ENCODE data around the gene SLC26A9.
"Not testable (repeated sequence)": the region's sequence is repeated elsewhere in the genome, so short reads cannot be mapped to it uniquely, and the experiment has no call there.

The SLC26A9 gene

DNA sequence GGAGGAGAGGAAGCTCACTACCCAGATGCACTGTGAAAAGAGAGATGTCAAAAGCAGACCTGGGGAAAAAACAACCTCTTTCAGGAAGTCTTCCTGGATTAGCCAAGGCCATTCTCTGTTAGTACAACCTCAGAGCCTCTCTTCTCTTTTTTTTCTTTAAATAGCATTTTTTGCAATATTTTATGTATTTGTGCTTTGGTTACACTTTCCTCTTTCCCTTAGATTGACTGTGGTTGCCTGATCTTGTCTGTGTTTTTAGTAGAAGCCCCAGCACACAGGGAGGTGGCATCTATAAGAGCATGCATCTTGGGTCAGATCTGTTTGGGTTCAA, 18.8 kb downstream of the SLC26A9 start:
- no peak for DNase-seq (ENCODE audit: low read depth)

DNA sequence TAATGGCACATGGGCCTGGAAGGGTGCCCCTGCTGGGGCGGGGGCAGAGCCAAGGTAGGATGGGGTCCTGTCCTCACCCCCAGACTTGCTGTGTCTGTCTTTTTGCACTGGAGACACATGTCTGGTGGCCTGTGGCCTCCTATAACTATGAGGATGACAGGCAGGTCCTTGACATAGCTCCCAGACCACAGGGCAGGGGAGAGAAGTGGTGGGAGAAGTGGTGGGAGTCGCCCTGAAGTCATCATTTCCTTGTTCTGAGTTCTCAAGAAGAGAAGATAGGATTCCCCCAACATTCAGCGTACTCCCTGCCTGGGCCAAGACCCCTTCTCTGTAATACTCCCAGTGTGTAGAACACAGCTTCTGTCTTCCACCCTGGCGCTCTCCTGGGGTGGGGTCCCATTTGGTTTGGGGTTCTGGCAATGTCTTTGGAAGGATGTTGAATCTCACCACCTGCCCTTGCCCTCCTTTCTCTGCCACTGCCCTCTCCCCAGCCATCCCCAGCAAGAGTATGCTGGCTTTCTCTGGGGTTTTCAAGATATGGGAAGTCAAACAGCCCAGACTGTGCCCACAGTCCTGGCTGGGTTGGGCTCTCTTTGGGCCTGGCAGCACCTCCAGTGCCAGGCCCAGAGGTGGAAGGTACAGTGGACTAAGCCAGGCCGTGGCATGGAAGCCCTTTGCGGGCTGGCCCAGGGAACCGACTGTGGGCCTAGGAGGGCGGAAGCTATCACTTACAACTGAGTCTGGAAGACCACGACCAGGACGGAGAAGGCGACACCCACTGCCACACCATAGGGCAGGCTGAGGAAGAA, 19.4 kb downstream of the SLC26A9 start:
- DNase-seq (ENCODE audit: low read depth) = no peak

DNA sequence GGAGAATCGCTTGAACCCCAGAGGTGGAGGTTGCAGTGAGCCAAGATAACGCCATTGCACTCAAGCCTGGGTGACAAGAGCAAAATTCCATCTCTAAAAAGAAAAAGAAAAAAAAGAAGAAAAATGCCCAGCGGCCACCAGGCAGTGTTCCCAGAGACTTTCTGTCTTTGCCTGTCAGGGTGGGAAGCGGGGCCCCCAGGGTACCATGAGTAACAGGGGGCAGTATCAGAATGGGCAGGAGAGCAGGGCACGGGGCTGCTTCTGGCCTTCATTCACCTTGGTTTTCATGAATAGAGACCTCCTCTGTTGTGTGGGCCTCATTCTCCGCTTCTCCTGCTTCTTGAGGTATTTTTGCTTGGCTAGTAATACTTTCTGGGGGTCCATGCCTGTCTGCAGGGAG, 20.4 kb downstream of the SLC26A9 start:
- DNase-seq (ENCODE audit: low read depth) = no peak

DNA sequence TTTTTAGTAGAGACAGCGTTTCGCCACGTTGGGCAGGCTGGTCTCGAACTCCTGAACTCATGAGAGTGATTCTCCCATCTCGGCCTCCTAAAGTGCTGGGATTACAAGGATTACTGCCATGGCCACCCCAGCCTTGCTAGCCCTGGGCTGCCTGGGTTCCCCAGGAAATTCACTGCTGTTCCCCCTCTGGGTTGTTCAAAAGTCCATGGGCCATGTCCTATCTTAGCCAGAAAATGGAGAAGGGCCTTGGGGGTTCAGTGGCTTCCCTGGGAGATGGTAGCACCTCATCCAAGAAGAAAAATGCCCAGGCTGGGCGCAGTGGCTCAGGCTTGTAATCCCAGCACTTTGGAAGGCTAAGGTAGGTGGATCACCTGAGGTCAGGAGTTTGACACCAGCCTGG, 20.9 kb downstream of the SLC26A9 start:
- DNase-seq (ENCODE audit: low read depth) = no peak

DNA sequence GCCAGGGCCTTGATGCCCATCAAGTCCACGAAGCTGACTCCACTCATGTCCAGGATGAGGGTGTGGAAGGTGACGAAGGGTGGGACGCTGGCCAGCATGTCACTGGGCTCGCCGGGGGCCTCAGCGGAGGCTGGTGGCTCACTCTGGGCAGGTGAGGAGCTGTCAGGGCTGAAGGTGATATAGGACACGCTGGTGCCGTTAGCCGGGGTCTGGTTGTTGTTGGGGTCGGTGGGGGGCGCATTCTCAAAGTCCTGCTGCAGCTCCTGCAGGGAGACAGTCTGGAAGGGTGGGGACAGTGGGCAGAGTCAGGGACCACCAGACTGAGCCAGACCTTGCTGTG, 21.7 kb downstream of the SLC26A9 start:
- DNase-seq (ENCODE audit: low read depth) = no peak

DNA sequence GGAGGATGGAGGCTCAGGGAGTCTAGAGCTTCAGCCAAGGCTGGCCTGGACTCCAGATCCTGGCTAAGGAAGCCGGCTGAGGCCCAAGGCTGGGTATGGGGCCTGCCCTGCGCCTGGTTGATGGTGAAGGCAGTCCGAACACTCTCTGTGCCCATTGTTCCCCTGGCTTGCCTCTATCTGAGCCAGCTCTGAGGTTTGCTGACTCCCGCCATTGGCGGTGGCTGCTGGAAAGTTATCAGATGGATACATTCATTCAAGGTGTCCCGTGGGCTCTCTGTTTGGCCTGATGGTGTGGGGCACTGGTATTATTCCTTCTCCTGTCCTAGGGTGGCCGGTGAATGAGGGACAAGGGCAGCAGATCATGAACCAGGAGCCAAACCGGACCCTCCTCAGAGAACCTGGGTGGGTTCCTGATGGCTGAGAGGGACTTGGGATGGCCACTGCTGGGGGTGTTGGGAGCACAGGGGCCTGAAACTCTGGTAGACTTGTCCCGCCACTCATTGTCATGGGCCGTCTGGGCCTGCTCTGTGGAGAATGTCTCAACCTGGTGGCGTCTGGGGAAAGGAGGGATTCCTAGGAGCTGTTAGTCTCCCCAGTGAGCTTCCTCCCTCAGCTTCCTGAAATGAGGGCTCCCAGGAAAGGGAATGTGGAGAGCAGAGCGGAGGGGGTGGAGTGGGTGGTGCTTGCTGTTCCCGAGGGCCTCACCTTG, 22.2 kb downstream of the SLC26A9 start:
- no peak for DNase-seq (ENCODE audit: low read depth)

DNA sequence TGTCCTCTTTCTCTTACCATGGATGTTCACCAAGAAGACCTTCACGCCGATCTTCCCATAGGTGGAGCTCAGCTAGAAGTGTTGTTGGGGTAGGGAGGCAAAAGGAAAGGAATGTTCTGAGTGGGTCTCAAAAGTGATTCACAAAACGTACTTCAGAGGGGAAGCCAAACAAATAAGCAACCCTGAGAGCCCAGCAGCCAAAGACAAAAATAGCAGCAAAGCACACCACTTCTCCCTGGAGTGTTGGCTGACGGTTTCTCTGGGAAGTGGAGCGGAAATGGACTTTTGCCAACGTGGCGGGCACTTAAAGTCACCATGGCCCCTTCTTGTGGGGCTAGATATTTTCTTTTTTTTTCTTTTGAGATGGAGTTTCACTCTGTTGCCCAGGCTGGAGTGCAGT, 23.1 kb downstream of the SLC26A9 start:
- no peak for DNase-seq (ENCODE audit: low read depth)

DNA sequence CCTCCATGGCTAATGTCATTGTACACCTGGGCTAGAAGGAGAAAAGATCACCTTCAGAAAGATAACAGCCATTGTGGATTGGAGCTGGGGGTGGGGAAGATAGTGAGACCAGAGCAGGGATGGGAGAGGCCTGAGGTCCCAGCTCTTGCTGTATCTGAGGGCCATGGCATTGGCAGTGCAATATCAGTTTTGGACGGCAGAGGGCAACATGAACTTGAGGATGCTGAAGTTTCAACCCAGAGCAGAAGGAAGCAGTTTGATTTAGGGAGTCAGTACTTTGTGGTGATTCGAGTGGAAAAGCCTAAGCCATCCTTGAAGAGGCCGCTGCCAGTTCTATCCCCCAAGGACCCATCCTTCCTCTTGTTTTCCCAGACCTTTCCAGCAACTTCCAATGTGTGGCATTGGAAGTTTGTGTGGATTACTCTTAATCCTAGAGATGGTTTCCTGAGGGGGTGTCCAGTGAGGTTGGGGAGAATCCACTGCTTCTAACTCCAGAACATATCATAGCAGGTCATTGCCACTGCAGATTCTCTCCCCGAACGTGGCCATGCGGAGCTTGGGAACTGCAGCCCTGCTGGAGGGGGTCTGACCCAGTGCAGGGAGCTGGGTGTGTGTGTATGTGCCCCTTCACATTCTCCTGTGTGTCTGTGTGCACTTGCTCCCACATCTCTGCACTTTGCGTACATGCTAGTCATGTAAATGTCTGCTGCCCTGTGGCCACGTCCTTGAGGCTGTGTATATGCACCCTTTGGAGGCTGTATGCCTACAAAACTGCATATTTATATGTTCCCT, 24.1 kb downstream of the SLC26A9 start:
- peak; percentile 72 for DNase-seq (ENCODE audit: low read depth)

DNA sequence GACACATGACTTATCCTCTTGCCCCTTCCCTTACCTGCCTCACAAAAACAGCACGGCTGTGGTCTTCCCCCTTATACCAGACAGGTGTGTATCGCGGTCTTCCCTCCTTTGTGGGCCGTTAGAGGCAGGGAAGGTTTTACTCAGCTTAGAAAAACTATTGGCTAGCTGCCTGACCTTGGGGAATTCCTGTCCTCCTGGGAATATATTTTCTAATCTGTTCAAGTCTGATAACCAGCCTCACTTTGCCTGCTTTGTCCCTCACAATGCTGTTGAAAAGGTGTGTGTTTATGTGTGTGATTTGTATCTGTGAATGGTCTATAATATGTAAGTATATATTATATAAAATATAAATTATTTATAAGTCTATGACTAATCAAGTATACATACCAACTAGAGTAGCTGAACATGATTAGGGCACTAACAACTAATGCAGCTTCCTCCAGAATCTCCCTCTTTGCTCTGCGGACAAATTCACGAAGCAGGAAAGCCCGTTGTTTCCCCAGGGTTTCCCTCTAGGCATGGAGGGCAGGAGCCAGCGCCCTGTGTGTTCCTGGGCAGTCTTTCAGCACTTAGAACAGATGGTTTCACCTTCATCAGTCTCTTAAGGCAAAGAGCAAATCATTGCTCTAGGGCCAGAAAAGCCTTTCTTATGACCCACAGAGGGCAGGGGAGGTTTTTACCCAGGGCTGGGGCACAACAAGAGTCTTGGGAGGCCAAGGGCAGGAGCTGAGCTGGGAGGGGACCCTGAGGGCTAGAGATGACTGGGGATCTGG, 25.6 kb downstream of the SLC26A9 start:
- DNase-seq (ENCODE audit: low read depth) = no peak

DNA sequence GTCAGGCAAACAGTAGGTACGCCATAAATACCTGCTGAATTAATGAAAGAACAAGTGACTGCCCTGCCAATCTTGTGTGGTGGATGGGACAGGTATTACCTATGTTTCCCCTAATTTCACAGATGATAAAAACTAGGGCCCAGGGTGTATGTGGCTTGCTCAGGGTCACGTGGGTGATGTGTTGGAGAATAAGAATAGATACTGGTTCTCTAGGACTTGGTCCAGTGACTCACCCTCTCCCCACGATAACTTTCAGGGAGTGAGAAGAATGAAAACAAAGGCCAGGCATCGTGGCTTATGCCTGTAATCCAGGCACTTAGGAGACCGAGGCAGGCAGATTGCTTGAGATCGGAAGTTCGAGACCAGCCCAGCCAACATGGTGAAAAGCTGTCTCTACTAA, 26.7 kb downstream of the SLC26A9 start:
- no peak for DNase-seq (ENCODE audit: low read depth)

DNA sequence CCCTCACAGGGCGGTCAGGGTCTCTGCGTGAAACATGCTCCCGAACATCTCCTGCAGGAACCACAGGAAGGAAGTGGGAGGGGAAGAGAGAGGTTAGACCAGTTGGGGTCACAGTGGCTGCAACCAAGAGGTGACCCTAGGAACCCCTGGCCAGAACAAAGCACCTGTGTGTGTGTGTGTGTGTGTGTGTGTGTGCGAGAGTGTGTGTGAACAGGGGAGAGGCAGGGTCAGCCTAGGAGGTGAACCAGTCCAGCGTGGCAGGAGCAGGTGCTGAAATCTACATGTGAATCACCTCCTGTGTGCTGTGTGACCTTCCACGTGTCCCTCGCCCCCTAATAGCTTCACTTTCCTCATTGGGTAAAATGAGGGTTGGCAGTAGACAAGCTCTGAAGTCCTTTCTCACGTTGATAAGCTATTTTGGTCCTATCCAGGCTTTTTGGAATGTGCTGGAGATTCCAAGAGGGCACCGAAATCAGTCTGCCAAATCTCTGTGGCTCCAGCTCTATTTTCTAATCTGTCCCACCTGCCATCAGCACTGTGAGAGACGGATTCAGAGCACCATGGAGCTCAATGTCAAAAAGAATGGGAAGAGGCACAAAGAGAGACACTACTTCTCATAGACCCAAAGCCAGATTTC, 27.8 kb downstream of the SLC26A9 start:
- DNase-seq (ENCODE audit: low read depth) = no peak

DNA sequence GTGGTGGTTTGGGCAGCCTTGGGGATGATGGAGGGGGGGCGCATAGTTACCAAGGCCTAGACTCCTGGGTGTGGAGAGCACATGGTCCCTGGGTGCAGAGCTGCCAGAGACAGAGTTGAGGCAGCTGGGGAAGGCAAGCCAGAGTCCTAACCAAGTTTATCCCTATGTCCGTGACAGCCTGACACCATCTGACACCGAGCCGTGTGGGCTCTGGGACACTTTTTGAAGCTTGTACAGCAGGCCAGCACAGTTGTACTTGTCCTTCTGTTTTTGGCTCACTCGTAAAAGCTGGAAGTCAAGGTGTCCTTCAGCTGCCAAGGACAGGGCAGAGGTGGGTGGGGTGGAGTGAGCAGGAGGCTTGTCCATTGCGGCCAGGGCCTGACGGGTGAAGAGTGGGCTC, 28.5 kb downstream of the SLC26A9 start:
- DNase-seq (ENCODE audit: low read depth) = no peak

DNA sequence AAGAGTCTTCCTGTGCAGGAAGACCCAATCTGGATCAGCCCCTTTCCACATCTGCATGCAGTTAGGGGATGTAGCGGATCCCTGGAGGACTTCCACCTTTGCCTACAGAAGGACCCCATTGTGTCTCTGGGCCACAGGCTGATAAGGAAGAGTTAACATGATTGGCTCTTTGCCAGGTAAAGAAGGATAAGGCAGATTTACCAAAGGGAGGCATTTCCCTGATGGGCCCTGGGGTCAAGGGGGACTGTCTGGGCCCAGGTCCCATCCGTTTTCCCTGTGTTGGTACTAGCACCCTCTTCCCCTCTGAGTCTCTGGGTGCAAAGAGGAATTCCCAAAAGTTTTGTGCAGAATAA, 29.1 kb downstream of the SLC26A9 start:
- DNase-seq (ENCODE audit: low read depth) = no peak

DNA sequence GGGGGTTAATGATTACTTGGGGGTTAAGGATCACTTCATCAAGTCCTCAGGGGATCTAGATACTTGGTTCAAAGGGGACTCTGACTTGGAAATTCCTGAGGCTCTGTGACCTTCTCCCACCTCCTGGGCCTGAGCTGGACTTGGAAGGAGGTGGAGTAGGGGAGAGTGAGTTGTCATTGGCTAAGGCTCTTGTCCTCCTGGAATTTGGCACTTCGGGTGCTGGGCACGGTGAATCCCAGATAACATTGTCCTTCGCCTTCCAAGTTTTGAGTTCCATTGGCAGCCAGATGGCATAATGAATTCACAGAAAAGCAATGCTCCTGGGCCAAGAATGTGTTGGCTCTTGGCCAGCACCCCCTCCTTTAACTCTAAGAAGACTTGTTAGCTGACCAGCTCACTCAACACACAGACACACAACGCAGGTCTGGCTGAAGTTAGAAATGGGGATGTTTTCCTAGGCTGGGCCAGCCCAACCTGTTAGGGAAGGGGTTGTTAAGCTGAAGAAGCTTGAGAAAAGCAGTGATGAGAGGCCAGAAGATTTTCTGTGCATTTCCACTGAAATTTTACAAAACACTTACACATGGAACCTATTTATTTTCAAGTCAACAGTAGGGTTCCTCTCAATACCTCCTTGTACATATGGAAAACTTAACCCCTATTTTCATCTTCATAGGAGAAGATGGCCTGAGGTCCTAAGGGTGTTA, 29.7 kb downstream of the SLC26A9 start:
- peak; percentile 20 for DNase-seq (ENCODE audit: low read depth)

DNA sequence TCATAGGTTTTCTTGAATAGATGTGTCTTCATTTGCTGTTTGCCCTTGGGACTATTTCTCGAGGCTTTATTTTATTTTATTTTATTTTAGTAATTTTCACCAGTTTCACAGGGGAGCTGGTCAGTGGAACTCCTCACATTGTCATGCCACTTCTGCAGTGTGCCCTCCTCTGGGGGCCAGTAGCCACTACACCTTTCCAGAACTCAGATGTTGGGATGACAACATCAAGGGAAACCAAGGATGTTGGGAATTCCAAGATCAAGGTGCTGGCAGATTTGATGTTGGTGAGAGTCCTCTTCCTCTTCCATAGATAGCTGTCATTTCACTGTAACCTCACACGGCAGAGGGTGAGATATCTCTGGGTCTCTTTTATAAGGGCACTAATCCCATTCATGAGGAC, 35.5 kb downstream of the SLC26A9 start:
- DNase-seq (ENCODE audit: low read depth) = no peak

DNA sequence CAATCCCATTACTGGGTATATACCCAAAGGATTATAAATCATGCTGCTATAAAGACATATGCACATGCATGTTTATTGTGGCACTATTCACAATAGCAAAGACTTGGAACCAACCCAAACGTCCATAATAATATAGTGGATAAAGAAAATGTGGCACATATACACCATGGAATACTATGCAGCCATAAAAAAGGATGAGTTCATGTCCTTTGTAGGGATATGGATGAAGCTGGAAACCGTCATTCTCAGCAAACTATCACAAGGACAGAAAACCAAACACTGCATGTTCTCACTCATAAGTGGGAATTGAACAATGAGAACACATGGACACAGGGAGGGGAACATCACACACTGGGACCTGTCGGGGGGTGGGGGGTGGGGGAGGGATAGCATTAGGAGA, 38.2 kb downstream of the SLC26A9 start:
- not testable (repeated sequence) for DNase-seq (ENCODE audit: low read depth)

DNA sequence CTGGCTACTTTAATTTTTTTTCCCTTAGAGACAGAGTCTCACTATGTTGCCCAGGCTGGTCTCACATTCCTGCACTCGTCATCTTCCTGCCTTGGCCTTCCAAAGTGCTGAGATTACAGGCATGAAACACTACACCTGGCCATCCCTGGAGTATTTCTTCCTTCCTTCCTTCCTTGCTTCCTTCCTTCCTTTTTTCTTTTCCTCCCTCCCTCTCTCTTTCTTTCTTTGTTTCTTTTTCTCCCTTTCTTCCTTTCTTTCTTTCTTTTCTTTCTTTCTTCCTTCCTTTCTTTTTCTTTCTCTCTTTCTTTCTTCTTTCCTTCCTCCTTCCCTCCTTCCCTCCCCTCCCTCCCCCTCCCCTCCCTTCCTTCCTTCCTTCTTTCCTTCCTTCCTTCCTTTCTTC, 46.9 kb downstream of the SLC26A9 start:
- no peak for DNase-seq (ENCODE audit: low read depth)

DNA sequence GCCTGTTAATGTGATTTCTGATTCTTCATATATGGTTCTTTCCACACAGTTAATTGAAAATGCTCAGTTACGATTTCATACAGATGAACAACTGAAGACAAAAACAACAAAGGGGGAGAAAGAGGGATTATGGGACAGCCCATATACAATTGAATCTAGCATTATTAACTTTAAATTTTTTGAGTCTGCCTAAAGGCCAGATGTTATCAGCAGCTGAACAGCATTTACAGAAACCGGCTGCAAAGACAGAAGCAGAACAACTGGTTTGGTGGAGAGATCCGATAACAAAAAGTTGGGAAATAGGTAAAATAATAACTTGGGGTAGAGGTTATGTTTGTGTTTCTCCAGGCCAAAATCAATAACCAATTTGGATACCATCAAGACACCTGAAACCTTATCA, 49.1 kb downstream of the SLC26A9 start:
- not testable (repeated sequence) for DNase-seq (ENCODE audit: low read depth)

DNA sequence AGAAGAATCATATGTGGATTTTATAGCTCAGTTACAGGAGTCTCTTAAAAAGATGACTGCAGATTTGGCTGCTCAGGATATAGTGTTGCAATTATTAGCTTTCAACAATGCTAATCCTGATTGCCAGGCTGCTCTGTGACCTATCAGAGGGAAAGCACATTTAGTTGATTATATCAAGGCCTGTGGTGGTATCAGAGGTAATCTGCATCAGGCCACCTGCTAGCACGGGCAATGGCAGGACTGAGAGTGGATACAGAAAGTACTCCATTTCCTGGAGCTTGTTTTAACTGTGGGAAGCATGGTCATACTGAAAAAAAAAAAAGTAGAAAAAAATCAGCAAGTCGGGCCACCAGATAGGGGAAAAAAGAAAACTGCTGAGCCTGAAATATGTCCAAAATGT, 51.1 kb downstream of the SLC26A9 start:
- DNase-seq (ENCODE audit: low read depth) = not testable (repeated sequence)

DNA sequence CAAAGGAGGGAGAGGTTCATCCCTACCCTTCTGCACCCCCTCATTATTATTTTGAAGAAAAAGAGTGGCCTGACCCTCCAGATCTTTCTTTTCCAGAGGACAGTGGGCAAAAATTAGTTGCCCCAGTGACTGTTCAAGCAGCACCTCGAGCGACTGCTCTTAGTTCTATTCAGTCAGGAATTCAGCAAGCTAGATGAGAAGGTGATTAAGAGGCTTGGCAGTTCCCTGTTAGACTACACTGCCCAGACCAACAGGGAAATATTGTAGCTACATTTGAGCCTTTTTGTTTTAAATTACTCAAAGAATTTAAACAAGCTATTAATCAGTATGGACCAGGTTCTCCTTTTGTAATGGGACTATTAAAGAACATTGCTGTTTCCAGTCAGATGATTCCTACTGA, 51.8 kb downstream of the SLC26A9 start:
- not testable (repeated sequence) for DNase-seq (ENCODE audit: low read depth)

DNA sequence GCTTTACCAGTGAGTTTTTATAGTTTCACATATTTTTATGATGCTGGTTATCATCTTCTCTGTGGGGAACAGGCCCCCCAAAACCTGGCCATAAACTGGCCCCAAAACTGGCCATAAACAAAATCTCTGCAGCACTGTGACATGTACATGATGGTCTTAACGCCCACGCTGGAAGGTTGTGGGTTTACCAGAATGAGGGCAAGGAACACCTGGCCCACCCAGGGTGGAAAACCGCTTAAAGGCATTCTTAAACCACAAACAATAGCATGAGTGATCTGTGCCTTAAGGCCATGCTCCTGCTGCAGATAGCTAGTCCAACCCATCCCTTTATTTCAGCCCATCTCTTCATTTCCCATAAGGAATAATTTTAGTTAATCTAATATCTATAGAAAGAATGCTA, 52.6 kb downstream of the SLC26A9 start:
- DNase-seq (ENCODE audit: low read depth) = not testable (repeated sequence)
